ENCODE measurements around the gene XPOT. TPM values are rescaled to one million over a fixed set of nuclear protein-coding genes. Genes with fewer than 3 reads are reported as not detected.
A peak's percentile ranks its signal among the peaks of the same experiment; 100 is the strongest.

Gene XPOT
- total and polyA plus RNA-seq, 8 donors, result 47.5 to 98.2 (median 54.9) TPM

GRCh38 chr12:64446295-64446694 lies 42.1 kb downstream of the XPOT start:
- peaks cover 0 to 8% of the 10 kb centered on the region in 2 donors for H3K4me1 ChIP-seq
- no peak for ATAC-seq
- H3K27me3 ChIP-seq, result no peaks in the 10 kb centered on the region
- no peaks in the 10 kb centered on the region for H3K9me3 ChIP-seq
- peaks cover 0 to 78% of the 10 kb centered on the region in 2 donors for H3K36me3 ChIP-seq
- intact Hi-C loops (cut with DNase I), result no loop called here
- no peak overlapping the region for H3K4me3 ChIP-seq
- no peak for DNase-seq
- H3K27ac ChIP-seq, result no peak overlapping the region
- TF ChIP-seq CTCF (IDR thresholded peaks at IDR 0.05), result no peak

- H3K4me1 ChIP-seq, result peaks cover 0 to 27% of the 10 kb centered on the region in 2 donors
- H3K9me3 ChIP-seq, result no peaks in the 10 kb centered on the region
- no peak overlapping the region for H3K27ac ChIP-seq
- no peak for DNase-seq
- no peak for TF ChIP-seq CTCF (IDR thresholded peaks at IDR 0.05)
- peaks cover 0 to 39% of the 10 kb centered on the region in 2 donors for H3K36me3 ChIP-seq
- no peaks in the 10 kb centered on the region for H3K27me3 ChIP-seq
- no peak for ATAC-seq
- intact Hi-C loops (cut with DNase I), result no loop called here
- no peak overlapping the region for H3K4me3 ChIP-seq
Observed at GRCh38 chr12:64450057-64450640, 46.0 kb downstream of the XPOT start.

- Histone ChIP-seq H3K27ac (peak overlapping the region; percentile 98), H3K36me3 (peaks cover 0 to 31% of the 10 kb centered on the region in 2 donors), H3K4me1 (peaks cover 0 to 31% of the 10 kb centered on the region in 2 donors), H3K27me3 (no peaks in the 10 kb centered on the region), H3K9me3 (no peaks in the 10 kb centered on the region), H3K4me3 (peak overlapping the region; percentile 95)
- DNase-seq (no peak), ATAC-seq (peak; percentile 15)
- intact Hi-C loops (cut with DNase I), result no loop called here
- TF ChIP-seq CTCF (IDR thresholded peaks at IDR 0.05), result no peak
Observed at GRCh38 chr12:64450711-64451486, 46.7 kb downstream of the XPOT start.

GRCh38 chr12:64451687-64452558 lies 47.7 kb downstream of the XPOT start, which contains the start of gene TBK1:
TSS of gene TBK1 (plus strand) at chr12:64452120. CDS start at chr12:64455871, 3,751 bp downstream.
- peaks cover 0 to 21% of the 10 kb centered on the region in 2 donors for H3K36me3 ChIP-seq
- no peaks in the 10 kb centered on the region for H3K27me3 ChIP-seq
- peak within 1 kb of the TSS; percentile 95 for H3K4me3 ChIP-seq
- ATAC-seq (peak; percentile 93), DNase-seq (peak; percentile 81 to 99 (median 91))
- no peaks in the 10 kb centered on the region for H3K9me3 ChIP-seq
- H3K27ac ChIP-seq, result peak within 1 kb of the TSS; percentile 98
- peak in 1 of 2 donors; percentile 7 for TF ChIP-seq CTCF (IDR thresholded peaks at IDR 0.05)
- peaks cover 0 to 40% of the 10 kb centered on the region in 2 donors for H3K4me1 ChIP-seq
- intact Hi-C loops (cut with DNase I), result no loop called here

Measured in left lung (tissue), 10 donors.